Endothelial cell of umbilical vein (primary cell): ENCODE results near the gene DLL1. TPM values are rescaled to one million over a fixed set of nuclear protein-coding genes. Genes with fewer than 3 reads are reported as not detected.

ENCODE experiments used
- BruUV-seq: library from RNA; stranded (reverse); fragments of 400-500 nt; replicated peaks from 2 replicates; lab custom pipeline; 2021; lab: Mats Ljungman, UMichigan
- CTCF ChIA-PET: fragments of 300-600, 350-600 bp; sonication (Branson Sonifier 250); formaldehyde crosslinking; loops from one replicate; lab custom pipeline; 2021; ENCODE audit warnings: antibody characterized with exemption, inconsistent platforms; lab: Charles Lee
- POLR2A ChIA-PET: fragments of 300-600, 350-600 bp; sonication (Branson Sonifier 250); formaldehyde crosslinking; loops from one replicate; lab custom pipeline; 2021; ENCODE audit warnings: antibody characterized with exemption, inconsistent platforms; lab: Charles Lee
- DNase-seq: peaks from one replicate; pipeline ENCODE4 v3.0.0-alpha.2; 2011; ENCODE audit warnings: low read depth, low spot score
- FAIRE-seq: peaks from 2 replicates; lab custom pipeline; 2011; peaks lifted over from hg19 to GRCh38; lab: Jason Lieb, UNC
- H2AFZ ChIP-seq: 2 replicates; pipeline ENCODE4 v1.6.0; 2012; ENCODE audit warnings: low read depth, low read length, control low read depth, inconsistent platforms
- H3K27ac ChIP-seq: 2 replicates; pipeline ENCODE4 v1.5.1; 2011; ENCODE audit warnings: low read depth, mild to moderate bottlenecking, control low read depth, low read length, moderate library complexity; ENCODE audit not compliant: insufficient read depth
- H3K27me3 ChIP-seq, 2 experiments: 2 replicates each; pipeline versions ENCODE4 v1.6.0 to v1.6.1; 2011; ENCODE audit warnings: low read length in 2 of 2, mixed read lengths in 1 of 2; ENCODE audit not compliant: control insufficient read depth in 2 of 2, insufficient read depth in 2 of 2
- H3K36me3 ChIP-seq, 2 experiments: 2 replicates in 1 of 2; 3 replicates in 1 of 2; pipeline ENCODE4 v1.5.1; 2011; ENCODE audit warnings: low read length in 2 of 2, mild to moderate bottlenecking in 1 of 2, moderate library complexity in 1 of 2; ENCODE audit not compliant: control insufficient read depth in 2 of 2, insufficient read depth in 2 of 2; ENCODE audit errors: extremely low read depth in 1 of 2
- H3K4me1 ChIP-seq: 3 replicates; pipeline ENCODE4 v1.5.1; 2011; ENCODE audit warnings: mild to moderate bottlenecking, low read length; ENCODE audit not compliant: control insufficient read depth, insufficient read depth; ENCODE audit errors: extremely low read depth
- H3K4me2 ChIP-seq: 2 replicates; pipeline ENCODE4 v1.6.1; 2011; ENCODE audit warnings: low read length, control low read depth, mixed read lengths; ENCODE audit not compliant: insufficient read depth
- H3K4me3 ChIP-seq, 3 experiments: fragments of 200-600 bp in 1 of 3; sonication (generic), shearing (Covaris generic) in 1 of 3; replicated peaks in 1 of 3; 2 replicates each; pipeline ENCODE4 v1.5.1; 2011 to 2016; ENCODE audit warnings: control low read depth in 3 of 3, low read length in 3 of 3, mild to moderate bottlenecking in 2 of 3, inconsistent platforms in 1 of 3, low read depth in 1 of 3, moderate library complexity in 1 of 3; ENCODE audit not compliant: insufficient read depth in 1 of 3
- H3K79me2 ChIP-seq: 2 replicates; pipeline ENCODE4 v1.6.0; 2012; ENCODE audit warnings: low read length, inconsistent platforms; ENCODE audit not compliant: control insufficient read depth, insufficient read depth
- H3K9ac ChIP-seq: replicated peaks from 2 replicates; pipeline ENCODE3; 2011; ENCODE audit warnings: low read length, control low read depth; ENCODE audit not compliant: insufficient read depth; ENCODE audit errors: extremely low read depth
- H3K9me1 ChIP-seq: replicated peaks from 3 replicates; pipeline ENCODE4 v1.6.0; 2011; ENCODE audit warnings: mild to moderate bottlenecking, low read length; ENCODE audit not compliant: control insufficient read depth, insufficient read depth; ENCODE audit errors: extremely low read depth
- H3K9me3 ChIP-seq: replicated peaks from 2 replicates; pipeline ENCODE4 v1.5.1; 2012; ENCODE audit warnings: low read length, inconsistent platforms; ENCODE audit not compliant: control insufficient read depth, insufficient read depth
- H4K20me1 ChIP-seq: replicated peaks from 2 replicates; pipeline ENCODE3; 2011; ENCODE audit warnings: mild to moderate bottlenecking, low read length; ENCODE audit not compliant: control insufficient read depth, insufficient read depth; ENCODE audit errors: extremely low read depth
- EZH2 ChIP-seq: IDR thresholded peaks from 2 replicates; pipeline ENCODE4 v1.6.1; 2012; ENCODE audit warnings: borderline replicate concordance, low read depth, mild to moderate bottlenecking, moderate library complexity, low read length, inconsistent platforms; ENCODE audit not compliant: severe bottlenecking
- FOS ChIP-seq: IDR thresholded peaks from 2 replicates; pipeline ENCODE4 v1.6.1; 2011; ENCODE audit warnings: mild to moderate bottlenecking, low read length, moderate library complexity, borderline replicate concordance; ENCODE audit not compliant: insufficient read depth
- JUN ChIP-seq: IDR thresholded peaks from 2 replicates; pipeline ENCODE4 v1.6.1; 2011; ENCODE audit warnings: borderline replicate concordance, low read depth; ENCODE audit not compliant: insufficient read length, insufficient read depth
- MYC ChIP-seq: IDR thresholded peaks from one replicate; pipeline ENCODE4 v1.6.1; 2011; ENCODE audit warnings: mild to moderate bottlenecking, low read depth, low read length
- POLR2A ChIP-seq: IDR thresholded peaks from 2 replicates; pipeline ENCODE4 v1.6.1; 2012; ENCODE audit warnings: low read depth, mild to moderate bottlenecking, control low read depth, low read length
- POLR2AphosphoS5 ChIP-seq: IDR thresholded peaks from 2 replicates; pipeline ENCODE4 v1.6.1; 2012; ENCODE audit warnings: low read depth, mild to moderate bottlenecking, control low read depth, low read length, moderate library complexity; ENCODE audit not compliant: insufficient read depth
- dilution Hi-C: fragments of 300-500 bp; cut with MboI; formaldehyde crosslinking; loops from one replicate; pipeline ENCODE4 v1.15.0; 2019; ENCODE audit warnings: low sequenced_read_pairs; ENCODE audit not compliant: extremely low pct_ligation_motif_present
- intact Hi-C: fragments of 100-400 bp; cut with micrococcal nuclease; formaldehyde crosslinking; loops from one replicate; pipeline ENCODE4 v1.10.0; 2022
- polyA plus RNA-seq, 4 experiments: library from polyadenylated mRNA; depleted of rRNA in 3 of 4; stranded (reverse) in 3 of 4; unstranded in 1 of 4; fragments of >200 nt; gene quantifications; 2 replicates each; pipeline versions ENCODE4 v1.2.1 to v1.2.3, GENCODE V29; 2011 to 2012; ENCODE audit warnings: missing spikeins in 1 of 4
- total RNA-seq: library from RNA; stranded (reverse); gene quantifications from 2 replicates; pipeline ENCODE4 v1.2.3, GENCODE V29; 2021
- TF ChIP-seq, protein P1 (sequence below), 2 donors: IDR thresholded peaks; 1 replicate in 1 of 2; 2 replicates in 1 of 2; pipeline ENCODE4 v1.5.1; 2011; ENCODE audit warnings: low read length in 2 of 2, mild to moderate bottlenecking in 2 of 2, moderate library complexity in 2 of 2, control low read depth in 1 of 2, inconsistent platforms in 1 of 2, low read depth in 1 of 2; ENCODE audit not compliant: insufficient read depth in 1 of 2; ENCODE audit errors: extremely low read depth in 1 of 2
- TF ChIP-seq, protein P2 (sequence below): IDR thresholded peaks from 2 replicates; pipeline ENCODE4 v1.6.1; 2011; ENCODE audit not compliant: insufficient read depth, insufficient read length

The DLL1 gene
- total and polyA plus RNA-seq, 2 donors (not counting 3 experiments of a cell fraction or from before 2014, with no cell fraction given): 1.4 to 2.3 TPM

- Histone ChIP-seq H3K9me3 (no peaks in the 10 kb centered on the region), H3K9ac (no peak overlapping the region), H3K27ac (no peak overlapping the region), H3K36me3 (no peaks in the 10 kb centered on the region), H3K27me3 (no peaks in the 10 kb centered on the region), H2AFZ (no peak overlapping the region), H3K9me1 (no peaks in the 10 kb centered on the region), H3K4me2 (no peak overlapping the region), H3K4me1 (no peaks in the 10 kb centered on the region), H3K79me2 (no peaks in the 10 kb centered on the region), H3K4me3 (no peak overlapping the region), H4K20me1 (no peaks in the 10 kb centered on the region)
- no TSS peak for BruUV-seq
- no peak for FAIRE-seq
- TF ChIP-seq MYC: no peak
- TF ChIP-seq EZH2: no peak
- TF ChIP-seq, protein P1, sequence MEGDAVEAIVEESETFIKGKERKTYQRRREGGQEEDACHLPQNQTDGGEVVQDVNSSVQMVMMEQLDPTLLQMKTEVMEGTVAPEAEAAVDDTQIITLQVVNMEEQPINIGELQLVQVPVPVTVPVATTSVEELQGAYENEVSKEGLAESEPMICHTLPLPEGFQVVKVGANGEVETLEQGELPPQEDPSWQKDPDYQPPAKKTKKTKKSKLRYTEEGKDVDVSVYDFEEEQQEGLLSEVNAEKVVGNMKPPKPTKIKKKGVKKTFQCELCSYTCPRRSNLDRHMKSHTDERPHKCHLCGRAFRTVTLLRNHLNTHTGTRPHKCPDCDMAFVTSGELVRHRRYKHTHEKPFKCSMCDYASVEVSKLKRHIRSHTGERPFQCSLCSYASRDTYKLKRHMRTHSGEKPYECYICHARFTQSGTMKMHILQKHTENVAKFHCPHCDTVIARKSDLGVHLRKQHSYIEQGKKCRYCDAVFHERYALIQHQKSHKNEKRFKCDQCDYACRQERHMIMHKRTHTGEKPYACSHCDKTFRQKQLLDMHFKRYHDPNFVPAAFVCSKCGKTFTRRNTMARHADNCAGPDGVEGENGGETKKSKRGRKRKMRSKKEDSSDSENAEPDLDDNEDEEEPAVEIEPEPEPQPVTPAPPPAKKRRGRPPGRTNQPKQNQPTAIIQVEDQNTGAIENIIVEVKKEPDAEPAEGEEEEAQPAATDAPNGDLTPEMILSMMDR (IDR thresholded peaks at IDR 0.05; ENCODE audit: extremely low read depth in 1 of 2, insufficient read depth in 1 of 2, low read depth in 1 of 2, low read length in 2 of 2): no peak
- TF ChIP-seq, protein P2, sequence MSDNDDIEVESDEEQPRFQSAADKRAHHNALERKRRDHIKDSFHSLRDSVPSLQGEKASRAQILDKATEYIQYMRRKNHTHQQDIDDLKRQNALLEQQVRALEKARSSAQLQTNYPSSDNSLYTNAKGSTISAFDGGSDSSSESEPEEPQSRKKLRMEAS: no peak
- no peak for TF ChIP-seq FOS
- no peak for TF ChIP-seq JUN
- no peak for TF ChIP-seq POLR2AphosphoS5
- no peak for TF ChIP-seq POLR2A
- intact Hi-C loops (no loop called here), dilution Hi-C loops (no loop called here)
- CTCF ChIA-PET: no interaction called here
- no peak for DNase-seq
- POLR2A ChIA-PET: no interaction called here
Observed at GRCh38 chr6:170255426-170256125, 35.3 kb downstream of the DLL1 start.
